B cell (primary cell): ENCODE measurements around the gene TSPAN19. TPM values are rescaled to one million over a fixed set of nuclear protein-coding genes. Genes with fewer than 3 reads are reported as not detected.

Experiments
- ATAC-seq: fragments of 200-7000 bp; cut with Tn5 transposase; one replicate; pipeline ENCODE4 v1.10.0; 2021; ENCODE audit warnings: low read depth, mild to moderate bottlenecking, moderate number of reproducible peaks, moderate library complexity
- CTCF ChIA-PET: fragments of 350-600 bp; sonication (Branson Sonifier 250); formaldehyde crosslinking; loops from one replicate; lab custom pipeline; 2021; ENCODE audit warnings: antibody characterized with exemption, inconsistent platforms; lab: Charles Lee
- POLR2A ChIA-PET: fragments of 350-600 bp; sonication (Branson Sonifier 250); formaldehyde crosslinking; loops from one replicate; lab custom pipeline; 2021; ENCODE audit warnings: antibody characterized with exemption; lab: Charles Lee
- DNase-seq: peaks from one replicate; pipeline ENCODE4 v3.0.0; 2013
- H2AFZ ChIP-seq: 2 replicates; pipeline ENCODE4 v1.6.1; 2012; ENCODE audit warnings: mild to moderate bottlenecking, low read depth, low read length; ENCODE audit not compliant: insufficient read depth, poor library complexity, severe bottlenecking
- H3K27ac ChIP-seq, 2 donors: 1 replicate in 1 of 2; 2 replicates in 1 of 2; pipeline ENCODE4 v1.5.1; 2012 to 2013; ENCODE audit warnings: low read length in 2 of 2, mild to moderate bottlenecking in 2 of 2, moderate library complexity in 1 of 2
- H3K27me3 ChIP-seq, 4 experiments: fragments of 200-600 bp in 1 of 4; sonication (generic) in 1 of 4; replicated peaks in 1 of 4; 1 replicate in 2 of 4; 2 replicates in 2 of 4; pipeline versions ENCODE4 v1.6.1 to v1.7.0; 2013 to 2016; ENCODE audit warnings: low read length in 3 of 4, mild to moderate bottlenecking in 2 of 4, mixed read lengths in 1 of 4, moderate library complexity in 1 of 4; ENCODE audit not compliant: insufficient read depth in 4 of 4, control insufficient read depth in 3 of 4; ENCODE audit errors: control extremely low read depth in 1 of 4
- H3K36me3 ChIP-seq, 2 experiments: replicated peaks in 1 of 2; 1 replicate in 1 of 2; 2 replicates in 1 of 2; pipeline versions ENCODE4 v1.6.1 to v1.7.1; 2013; ENCODE audit warnings: low read length in 1 of 2; ENCODE audit not compliant: insufficient read depth in 2 of 2, control insufficient read depth in 1 of 2; ENCODE audit errors: control extremely low read depth in 1 of 2, extremely low read depth in 1 of 2
- H3K4me1 ChIP-seq, 2 donors: fragments of 200-600 bp in 1 of 2; sonication (generic) in 1 of 2; 1 replicate in 1 of 2; 2 replicates in 1 of 2; pipeline versions ENCODE4 v1.5.1 to v1.6.1; 2013 to 2017; ENCODE audit warnings: low read length in 2 of 2; ENCODE audit not compliant: control insufficient read depth in 2 of 2, insufficient read depth in 2 of 2
- H3K4me2 ChIP-seq: replicated peaks from 2 replicates; pipeline ENCODE3; 2012; ENCODE audit warnings: mild to moderate bottlenecking, low read depth, low read length; ENCODE audit not compliant: poor library complexity, severe bottlenecking
- H3K4me3 ChIP-seq, 5 experiments: fragments of 200-600 bp in 1 of 5; sonication (generic) in 1 of 5; 1 replicate in 3 of 5; 2 replicates in 2 of 5; pipeline versions ENCODE4 v1.5.1 to v1.7.0; 2011 to 2016; ENCODE audit warnings: low read length in 4 of 5, mild to moderate bottlenecking in 4 of 5, low read depth in 2 of 5, control low read depth in 1 of 5, moderate library complexity in 1 of 5; ENCODE audit not compliant: insufficient read depth in 1 of 5; ENCODE audit errors: control extremely low read depth in 1 of 5, extremely low read depth in 1 of 5
- H3K79me2 ChIP-seq: fragments of 200-600 bp; sonication (generic); one replicate; pipeline ENCODE4 v1.6.0; 2016; ENCODE audit warnings: low read length; ENCODE audit not compliant: control insufficient read depth, insufficient read depth
- H3K9ac ChIP-seq: fragments of 200-600 bp; sonication (generic); 2 replicates; pipeline ENCODE4 v1.6.1; 2017; ENCODE audit warnings: mild to moderate bottlenecking, low read length, moderate library complexity
- H3K9me3 ChIP-seq, 3 donors: one replicate each; pipeline versions ENCODE4 v1.6.1 to v1.7.1; 2013; ENCODE audit warnings: low read length in 2 of 3; ENCODE audit not compliant: control insufficient read depth in 2 of 3, insufficient read depth in 1 of 3; ENCODE audit errors: control extremely low read depth in 1 of 3
- H4K20me1 ChIP-seq: 2 replicates; pipeline ENCODE4 v1.6.0; 2012; ENCODE audit warnings: mild to moderate bottlenecking, low read length; ENCODE audit not compliant: insufficient read depth, control insufficient read depth, poor library complexity, severe bottlenecking
- H3K27ac Mint-ChIP-seq: one replicate; pipeline ENCODE4 v1.8.0; 2021; ENCODE audit warnings: mixed read lengths
- H3K27me3 Mint-ChIP-seq: one replicate; pipeline ENCODE4 v1.8.0; 2021; ENCODE audit warnings: mixed read lengths
- H3K4me1 Mint-ChIP-seq: one replicate; pipeline ENCODE4 v1.8.0; 2021; ENCODE audit warnings: mixed read lengths
- H3K4me3 Mint-ChIP-seq: one replicate; pipeline ENCODE4 v1.8.0; 2021; ENCODE audit warnings: mixed read lengths
- H3K9me3 Mint-ChIP-seq: one replicate; pipeline ENCODE4 v1.8.0; 2022; ENCODE audit warnings: mixed read lengths; ENCODE audit not compliant: insufficient read depth
- EZH2 ChIP-seq: IDR thresholded peaks from 2 replicates; pipeline ENCODE4 v1.6.1; 2012; ENCODE audit warnings: borderline replicate concordance, low read depth, mild to moderate bottlenecking, moderate library complexity, low read length; ENCODE audit not compliant: insufficient read depth, poor library complexity, severe bottlenecking
- WGBS: methylation state at CpG from one replicate; pipeline ENCODE4 v1.1.5; 2013; ENCODE audit warnings: missing lambda C conversion rate; ENCODE audit not compliant: insufficient coverage; 5-methylcytosine and 5-hydroxymethylcytosine counted together
- intact Hi-C: fragments of 100-400 bp; cut with micrococcal nuclease; formaldehyde crosslinking; loops from one replicate; pipeline ENCODE4 v1.10.0; 2022
- polyA plus RNA-seq: library from polyadenylated mRNA; depleted of rRNA; stranded (reverse); fragments of >200 nt; gene quantifications from 2 replicates; pipeline ENCODE4 v1.2.3, GENCODE V29; 2012
- total RNA-seq, 2 donors: library from RNA; stranded (reverse); fragments of 120-200 nt in 1 of 2; gene quantifications; 1 replicate in 1 of 2; 2 replicates in 1 of 2; pipeline versions ENCODE4 v1.2.3 to v1.2.4, GENCODE V29; 2013 to 2022
- TF ChIP-seq, protein P1 (sequence below): fragments of 200-600 bp; IDR thresholded peaks from one replicate; pipeline ENCODE4 v1.8.0; 2022; ENCODE audit warnings: antibody characterized with exemption, mild to moderate bottlenecking

TSPAN19 gene
- total and polyA plus RNA-seq, 2 donors (not counting 1 experiment from before 2014, with no cell fraction given): not detected

DNA sequence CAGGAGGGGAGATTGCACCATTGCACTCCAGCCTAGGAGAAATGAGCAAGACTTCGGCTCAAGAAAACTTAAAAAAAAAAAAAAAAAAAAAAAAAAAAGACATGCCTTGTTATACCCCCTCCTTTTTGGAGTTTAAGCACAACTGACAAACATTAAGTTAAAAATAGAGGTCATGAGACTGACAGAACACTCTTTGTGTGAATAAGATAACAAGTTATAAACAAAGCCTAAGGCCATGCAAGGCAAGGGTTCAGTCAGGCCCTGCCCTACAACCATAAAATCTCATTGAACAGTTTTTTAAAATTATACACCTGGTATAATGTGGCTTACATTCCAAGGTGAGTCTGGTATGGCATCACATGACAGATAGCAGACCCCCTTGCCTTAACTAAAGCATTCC lies 39.3 kb downstream of the TSPAN19 start:
- Histone ChIP-seq H4K20me1 (no peaks in the 10 kb centered on the region), H3K4me3 (no peak overlapping the region), H3K4me1 (no peaks in the 10 kb centered on the region), H3K9me3 (no peaks in the 10 kb centered on the region), H3K79me2 (no peaks in the 10 kb centered on the region), H3K27ac (no peak overlapping the region), H2AFZ (no peak overlapping the region), H3K36me3 (no peaks in the 10 kb centered on the region), H3K9ac (no peak overlapping the region), H3K27me3 (no peaks in the 10 kb centered on the region), H3K4me2 (no peak overlapping the region)
- CTCF ChIA-PET: no interaction called here
- TF ChIP-seq EZH2: no peak
- TF ChIP-seq, protein P1, sequence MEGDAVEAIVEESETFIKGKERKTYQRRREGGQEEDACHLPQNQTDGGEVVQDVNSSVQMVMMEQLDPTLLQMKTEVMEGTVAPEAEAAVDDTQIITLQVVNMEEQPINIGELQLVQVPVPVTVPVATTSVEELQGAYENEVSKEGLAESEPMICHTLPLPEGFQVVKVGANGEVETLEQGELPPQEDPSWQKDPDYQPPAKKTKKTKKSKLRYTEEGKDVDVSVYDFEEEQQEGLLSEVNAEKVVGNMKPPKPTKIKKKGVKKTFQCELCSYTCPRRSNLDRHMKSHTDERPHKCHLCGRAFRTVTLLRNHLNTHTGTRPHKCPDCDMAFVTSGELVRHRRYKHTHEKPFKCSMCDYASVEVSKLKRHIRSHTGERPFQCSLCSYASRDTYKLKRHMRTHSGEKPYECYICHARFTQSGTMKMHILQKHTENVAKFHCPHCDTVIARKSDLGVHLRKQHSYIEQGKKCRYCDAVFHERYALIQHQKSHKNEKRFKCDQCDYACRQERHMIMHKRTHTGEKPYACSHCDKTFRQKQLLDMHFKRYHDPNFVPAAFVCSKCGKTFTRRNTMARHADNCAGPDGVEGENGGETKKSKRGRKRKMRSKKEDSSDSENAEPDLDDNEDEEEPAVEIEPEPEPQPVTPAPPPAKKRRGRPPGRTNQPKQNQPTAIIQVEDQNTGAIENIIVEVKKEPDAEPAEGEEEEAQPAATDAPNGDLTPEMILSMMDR: no peak
- ATAC-seq (no peak), DNase-seq (no peak)
- intact Hi-C loops: no loop called here
- Mint-ChIP-seq H3K9me3 (no peaks in the 10 kb centered on the region), H3K4me3 (no peak overlapping the region), H3K4me1 (no peaks in the 10 kb centered on the region), H3K27ac (no peak overlapping the region), H3K27me3 (no peaks in the 10 kb centered on the region)
- POLR2A ChIA-PET: no interaction called here
- WGBS: no CpG with 5 or more reads among the region's 1 CpG

DNA sequence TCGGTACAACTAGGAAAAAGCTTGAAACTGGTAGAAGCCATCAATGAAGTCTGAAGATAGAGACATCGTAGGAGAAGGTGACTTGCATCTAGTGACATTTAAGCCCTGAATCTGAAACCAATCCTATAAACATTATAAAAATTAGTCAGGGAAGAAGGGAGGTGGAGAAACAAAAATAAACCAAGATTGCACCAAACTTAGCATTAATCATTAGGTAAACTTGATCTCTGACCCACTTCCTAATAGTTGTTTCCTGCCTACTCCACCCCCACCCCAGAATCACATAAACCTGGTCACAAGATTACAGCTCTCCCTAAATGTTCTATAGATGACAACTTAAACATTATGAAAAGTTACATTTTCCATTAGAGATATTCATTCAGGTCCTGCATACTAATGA lies 40.4 kb downstream of the TSPAN19 start:
- no peak overlapping the region for H3K9ac ChIP-seq
- H3K4me1 ChIP-seq: no peaks in the 10 kb centered on the region
- ATAC-seq (no peak), DNase-seq (no peak)
- H3K79me2 ChIP-seq: no peaks in the 10 kb centered on the region
- no peak overlapping the region for H3K27ac ChIP-seq
- H2AFZ ChIP-seq: no peak overlapping the region
- no peak overlapping the region for H3K4me2 ChIP-seq
- intact Hi-C loops: no loop called here
- no peaks in the 10 kb centered on the region for H3K36me3 ChIP-seq
- no peak overlapping the region for H3K27ac Mint-ChIP-seq
- H3K4me1 Mint-ChIP-seq: no peaks in the 10 kb centered on the region
- CTCF ChIA-PET: no interaction called here
- TF ChIP-seq EZH2: no peak
- TF ChIP-seq, protein P1: no peak
- no CpG with 5 or more reads among the region's 2 CpGs for WGBS
- H4K20me1 ChIP-seq: no peaks in the 10 kb centered on the region
- no peaks in the 10 kb centered on the region for H3K9me3 Mint-ChIP-seq
- H3K27me3 ChIP-seq: no peaks in the 10 kb centered on the region
- no peaks in the 10 kb centered on the region for H3K27me3 Mint-ChIP-seq
- POLR2A ChIA-PET: no interaction called here
- no peak overlapping the region for H3K4me3 ChIP-seq
- H3K9me3 ChIP-seq: no peaks in the 10 kb centered on the region
- no peak overlapping the region for H3K4me3 Mint-ChIP-seq
